PC-3 (cell line): ENCODE measurements around the gene PTPRH.

Experiments used
- EZH2 ChIP-seq: fragments of 300-600 bp; sonication (generic); IDR thresholded peaks from one replicate; pipeline ENCODE4 v1.6.1; 2017; ENCODE audit warnings: antibody characterized with exemption, mild to moderate bottlenecking, low read length; ENCODE audit not compliant: unreplicated experiment
- TF ChIP-seq, protein P1 (sequence below): fragments of 300-600 bp; sonication (generic); conservative IDR thresholded peaks from 2 replicates; pipeline ENCODE4 v1.5.1; 2017; ENCODE audit warnings: antibody characterized with exemption, low read depth, mild to moderate bottlenecking, low read length

DNA sequence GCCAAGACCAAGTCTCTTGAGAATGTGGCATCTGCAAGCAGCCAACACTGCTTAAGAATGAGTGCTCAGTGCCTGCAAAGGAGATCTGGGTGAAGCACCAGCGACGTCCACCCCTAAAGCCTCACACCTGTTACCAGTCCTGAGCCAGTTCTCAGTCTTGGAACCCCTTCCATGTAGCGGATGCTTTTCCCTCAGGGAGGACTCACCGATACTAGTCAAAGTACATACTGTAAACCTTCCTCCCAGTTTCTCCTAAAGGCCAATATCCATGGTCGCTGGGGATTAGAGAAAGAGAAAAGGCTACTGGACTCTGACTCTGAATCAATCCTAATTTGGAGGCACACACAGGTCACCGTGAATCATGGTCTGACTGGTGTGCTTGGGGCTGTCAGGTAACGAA, 4.2 kb upstream of the PTPRH start:
- TF ChIP-seq, protein P1, sequence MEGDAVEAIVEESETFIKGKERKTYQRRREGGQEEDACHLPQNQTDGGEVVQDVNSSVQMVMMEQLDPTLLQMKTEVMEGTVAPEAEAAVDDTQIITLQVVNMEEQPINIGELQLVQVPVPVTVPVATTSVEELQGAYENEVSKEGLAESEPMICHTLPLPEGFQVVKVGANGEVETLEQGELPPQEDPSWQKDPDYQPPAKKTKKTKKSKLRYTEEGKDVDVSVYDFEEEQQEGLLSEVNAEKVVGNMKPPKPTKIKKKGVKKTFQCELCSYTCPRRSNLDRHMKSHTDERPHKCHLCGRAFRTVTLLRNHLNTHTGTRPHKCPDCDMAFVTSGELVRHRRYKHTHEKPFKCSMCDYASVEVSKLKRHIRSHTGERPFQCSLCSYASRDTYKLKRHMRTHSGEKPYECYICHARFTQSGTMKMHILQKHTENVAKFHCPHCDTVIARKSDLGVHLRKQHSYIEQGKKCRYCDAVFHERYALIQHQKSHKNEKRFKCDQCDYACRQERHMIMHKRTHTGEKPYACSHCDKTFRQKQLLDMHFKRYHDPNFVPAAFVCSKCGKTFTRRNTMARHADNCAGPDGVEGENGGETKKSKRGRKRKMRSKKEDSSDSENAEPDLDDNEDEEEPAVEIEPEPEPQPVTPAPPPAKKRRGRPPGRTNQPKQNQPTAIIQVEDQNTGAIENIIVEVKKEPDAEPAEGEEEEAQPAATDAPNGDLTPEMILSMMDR, result no peak
- TF ChIP-seq EZH2, result no peak
